ENCODE measurements around the gene GALNT11.
"Not testable (repeated sequence)": the region's sequence is repeated elsewhere in the genome, so short reads cannot be mapped to it uniquely, and the experiment has no call there.

Gene GALNT11

GRCh38 chr7:152027491-152028365 is 2.3 kb downstream of the GALNT11 start:
- DNase-seq (ENCODE audit: low spot score) = not testable (repeated sequence)

- not testable (repeated sequence) for DNase-seq (ENCODE audit: low spot score)
These were observed 4.6 kb downstream of the GALNT11 start for GRCh38 chr7:152030059-152030458.

- not testable (repeated sequence) for DNase-seq (ENCODE audit: low spot score)
These were observed 5.2 kb downstream of the GALNT11 start for GRCh38 chr7:152030639-152031038.

DNA sequence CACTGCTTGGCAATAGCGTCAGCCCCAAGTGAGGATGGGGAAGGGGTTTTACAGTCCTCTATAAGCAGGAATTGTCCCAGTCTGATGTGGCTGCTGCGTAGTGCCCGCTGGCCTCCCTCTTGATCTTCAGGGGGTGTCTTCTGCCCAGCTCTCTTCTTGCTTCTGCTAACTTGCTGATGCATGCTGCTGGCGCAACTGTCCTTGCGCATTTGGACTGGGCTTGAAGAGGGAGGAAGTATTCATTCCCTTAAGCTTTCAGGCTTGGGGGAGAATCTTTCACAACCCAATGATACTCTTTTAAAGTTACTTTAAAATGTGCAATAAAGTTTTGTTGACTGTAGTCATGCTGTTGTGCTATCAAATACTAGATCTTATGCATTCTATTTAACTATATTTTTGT is 10.3 kb downstream of the GALNT11 start:
- DNase-seq (ENCODE audit: low spot score) = no peak

DNA sequence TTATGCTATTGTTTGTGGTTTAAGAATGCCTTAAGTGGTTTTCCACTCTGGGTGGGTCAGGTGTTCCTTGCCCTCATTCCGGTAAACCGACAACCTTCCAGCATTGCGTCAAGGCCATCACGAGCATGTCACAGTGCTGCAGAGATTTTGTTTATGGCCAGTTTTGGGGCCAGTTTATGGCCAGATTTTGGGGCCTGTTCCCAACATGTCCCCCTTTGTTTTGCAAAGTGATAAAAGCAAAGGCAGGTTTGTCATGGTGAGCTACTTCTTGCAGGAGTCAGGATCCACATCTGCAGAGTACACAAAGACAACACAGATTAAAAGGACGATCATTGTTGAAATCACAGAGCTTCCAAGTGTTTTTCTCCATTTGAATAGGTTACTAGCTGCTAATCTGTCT is 12.9 kb downstream of the GALNT11 start:
- not testable (repeated sequence) for DNase-seq (ENCODE audit: low spot score)

DNA sequence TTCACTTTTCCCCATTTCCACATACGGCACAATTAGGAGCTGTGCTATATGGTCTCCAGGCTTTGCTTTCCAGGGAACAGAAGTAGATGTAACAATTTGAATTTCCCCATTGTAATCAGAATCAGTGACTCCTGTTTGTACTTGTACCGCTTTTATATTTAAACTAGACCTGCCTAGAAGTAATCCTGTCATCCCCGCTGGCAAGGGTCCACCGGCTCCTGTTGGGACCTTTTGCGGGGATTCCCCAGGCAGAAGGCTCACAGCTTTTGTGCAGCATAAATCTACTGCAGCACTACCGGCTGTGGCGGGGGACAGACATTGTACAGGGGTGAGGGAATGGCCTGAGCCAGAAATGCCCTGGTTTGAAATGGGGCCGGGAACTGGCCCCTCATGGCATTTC is 17.6 kb downstream of the GALNT11 start:
- DNase-seq (ENCODE audit: low spot score) = not testable (repeated sequence)

GRCh38 chr7:152044909-152045308 is 19.4 kb downstream of the GALNT11 start:
- not testable (repeated sequence) for DNase-seq (ENCODE audit: low spot score)

DNA sequence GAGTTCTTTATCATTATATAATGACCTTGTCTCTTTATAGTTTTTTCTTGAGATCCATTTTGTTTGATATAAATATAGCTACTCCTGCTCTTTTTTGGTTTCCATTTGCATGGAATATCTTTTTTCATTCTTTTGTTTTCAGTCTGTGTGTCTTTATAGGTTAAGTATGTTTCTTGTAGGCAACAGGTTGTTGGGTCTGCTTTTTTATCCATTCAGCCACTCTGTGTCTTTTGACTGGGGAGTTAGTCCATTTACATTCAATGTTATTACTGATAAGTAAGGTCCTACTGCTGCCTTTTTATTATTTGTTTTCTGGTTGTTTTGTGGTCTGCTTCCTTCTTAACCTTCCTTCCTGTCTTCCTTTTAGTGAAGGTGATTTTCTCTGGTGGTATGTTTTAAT is 21.1 kb downstream of the GALNT11 start:
- no peak for DNase-seq (ENCODE audit: low spot score)

GRCh38 chr7:152048051-152048450 is 22.6 kb downstream of the GALNT11 start:
- no peak for DNase-seq (ENCODE audit: low spot score)

- no peak for DNase-seq (ENCODE audit: low spot score)
These were observed 25.1 kb downstream of the GALNT11 start for GRCh38 chr7:152050547-152050971.

DNA sequence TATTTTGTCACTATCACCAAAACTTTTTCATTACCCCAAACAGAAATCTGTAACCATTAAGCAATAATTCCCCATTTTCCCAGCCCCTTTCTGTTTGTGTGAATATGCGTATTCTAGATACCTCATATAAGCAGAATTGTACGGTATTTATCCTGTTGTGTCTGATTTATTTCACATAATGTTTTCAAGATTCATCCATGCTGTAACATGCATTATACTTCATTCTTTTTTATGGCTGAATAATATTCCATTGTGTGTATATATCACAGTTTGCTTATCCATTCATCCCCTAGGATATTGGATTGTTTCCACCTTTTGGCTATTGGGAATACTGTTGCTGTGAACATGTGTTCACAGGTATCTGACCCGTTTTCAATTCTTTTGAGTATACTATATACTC is 26.5 kb downstream of the GALNT11 start:
- no peak for DNase-seq (ENCODE audit: low spot score)

DNA sequence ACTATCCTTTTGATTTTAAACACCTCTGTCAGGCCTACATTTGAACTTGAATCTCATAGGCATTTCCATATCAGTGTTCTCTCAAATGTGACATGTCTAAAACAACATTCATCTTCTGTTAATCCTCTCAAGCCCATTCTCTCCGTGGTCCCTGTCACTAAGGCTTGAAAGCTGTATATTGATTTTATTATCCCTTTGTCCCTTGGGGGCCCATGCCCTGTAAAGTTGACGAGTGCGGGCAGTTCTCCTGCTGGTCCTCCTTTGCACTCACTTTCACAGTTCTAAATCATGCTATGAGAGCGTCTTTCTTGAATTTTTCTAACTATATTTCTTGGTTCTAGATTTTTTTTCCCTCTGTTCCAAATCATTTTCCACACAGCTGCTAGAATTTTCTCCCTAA is 27.3 kb downstream of the GALNT11 start:
- no peak for DNase-seq (ENCODE audit: low spot score)

DNA sequence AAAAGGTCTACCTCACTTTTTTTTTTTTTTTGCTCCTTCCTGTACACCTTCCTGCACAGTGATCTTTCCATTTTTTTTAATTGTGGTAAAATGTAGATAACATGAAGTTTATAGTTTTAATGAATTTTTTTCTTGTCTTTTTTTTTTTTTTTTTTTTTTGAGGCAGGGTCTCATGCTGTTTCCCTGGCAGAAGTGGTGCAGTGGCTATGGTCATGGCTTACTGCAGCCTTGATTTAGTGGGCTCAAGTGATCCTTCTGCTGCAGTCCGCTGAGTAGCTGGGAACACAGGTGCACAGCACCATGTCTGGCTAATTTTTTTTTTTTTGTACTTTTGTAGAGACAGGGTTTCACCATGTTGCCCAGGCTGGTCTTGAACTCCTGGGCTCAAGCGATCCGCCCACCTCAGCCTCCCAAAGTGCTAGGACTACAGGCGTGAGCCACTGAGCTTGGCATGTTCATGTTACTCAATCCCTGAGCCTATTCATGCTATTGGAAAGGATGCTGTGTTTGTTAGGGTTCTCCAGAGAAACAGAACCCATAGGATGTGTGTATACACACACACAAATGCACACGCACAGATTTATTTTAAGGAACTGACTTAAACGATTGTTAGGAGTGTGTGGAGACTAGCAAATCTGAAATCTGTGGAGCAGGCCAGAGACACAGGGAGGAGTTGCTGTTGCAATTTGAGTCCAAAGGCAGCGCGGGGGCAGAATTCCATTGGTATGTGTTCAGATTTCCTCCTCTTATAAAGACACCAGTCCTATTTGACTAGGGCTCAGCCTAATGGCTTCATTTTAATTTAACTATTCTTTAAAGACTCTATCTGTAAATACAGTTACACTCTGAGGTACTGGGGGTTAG is 29.1 kb downstream of the GALNT11 start:
- DNase-seq (ENCODE audit: low spot score) = peak; percentile 75

DNA sequence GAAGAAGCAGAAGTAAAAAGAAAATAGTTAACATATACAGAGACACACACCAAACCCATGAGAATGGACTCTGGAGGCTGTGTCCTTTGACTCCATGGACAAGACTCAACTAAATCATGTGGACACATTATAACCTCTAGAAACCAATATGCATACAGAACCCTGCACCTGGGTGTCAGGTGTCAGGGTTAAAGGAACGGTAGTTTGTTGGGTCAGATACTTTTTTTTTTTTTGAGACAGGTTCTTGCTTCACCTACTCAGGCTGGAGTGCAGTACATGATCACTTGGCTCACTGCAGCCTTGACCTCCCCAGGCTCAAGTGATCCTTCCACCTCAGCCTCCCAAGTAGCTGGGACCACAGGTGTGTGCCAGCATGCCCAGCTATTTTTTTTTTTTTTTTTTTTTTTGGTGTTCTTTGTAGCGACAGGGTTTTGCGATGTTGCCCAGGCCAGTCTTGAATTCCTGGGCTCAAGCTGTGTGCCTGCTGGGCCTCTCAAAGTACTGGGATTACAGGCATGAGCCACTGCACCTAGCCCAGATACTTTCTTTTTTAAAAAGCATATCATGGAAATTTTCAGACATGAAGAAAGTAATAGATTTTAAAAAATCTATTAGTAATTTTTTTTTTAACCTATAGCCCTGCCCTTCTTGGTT is 31.3 kb downstream of the GALNT11 start:
- DNase-seq (ENCODE audit: low spot score) = no peak

GRCh38 chr7:152059311-152059710 is 33.8 kb downstream of the GALNT11 start:
- DNase-seq (ENCODE audit: low spot score) = no peak

DNA sequence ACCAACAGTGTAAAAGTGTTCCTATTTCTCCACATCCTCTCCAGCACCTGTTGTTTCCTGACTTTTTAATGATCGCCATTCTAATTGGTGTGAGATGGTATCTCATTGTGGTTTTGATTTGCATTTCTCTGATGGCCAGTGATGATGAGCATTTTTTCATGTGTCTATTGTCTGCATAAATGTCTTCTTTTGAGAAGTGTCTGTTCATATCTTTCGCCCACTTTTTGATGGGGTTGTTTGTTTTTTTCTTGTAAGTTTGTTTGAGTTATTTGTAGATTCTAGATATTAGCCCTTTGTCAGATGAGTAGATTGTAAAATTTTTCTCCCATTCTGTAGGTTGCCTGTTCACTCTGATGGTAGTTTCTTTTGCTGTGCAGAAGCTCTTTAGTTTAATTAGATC is 35.6 kb downstream of the GALNT11 start:
- DNase-seq (ENCODE audit: low spot score) = not testable (repeated sequence)

- DNase-seq (ENCODE audit: low spot score) = not testable (repeated sequence)
These were observed 37.7 kb downstream of the GALNT11 start for GRCh38 chr7:152063192-152063591.

DNA sequence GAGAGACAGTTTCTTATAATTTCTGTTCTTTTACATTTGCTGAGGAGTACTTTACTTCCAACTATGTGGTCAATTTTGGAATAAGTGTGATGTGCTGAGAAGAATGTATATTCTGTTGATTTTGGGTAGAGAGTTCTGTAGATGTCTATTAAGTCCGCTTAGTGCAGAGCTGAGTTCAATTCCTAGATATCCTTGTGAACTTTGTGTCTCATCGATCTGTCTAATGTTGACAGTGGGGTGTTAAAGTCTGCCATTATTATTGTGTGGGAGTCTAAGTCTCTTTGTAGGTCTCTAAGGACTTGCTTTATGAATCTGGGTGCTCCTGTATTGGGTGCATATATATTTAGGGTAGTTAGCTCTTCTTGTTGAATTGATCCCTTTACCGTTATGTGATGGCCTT is 38.3 kb downstream of the GALNT11 start:
- not testable (repeated sequence) for DNase-seq (ENCODE audit: low spot score)

DNA sequence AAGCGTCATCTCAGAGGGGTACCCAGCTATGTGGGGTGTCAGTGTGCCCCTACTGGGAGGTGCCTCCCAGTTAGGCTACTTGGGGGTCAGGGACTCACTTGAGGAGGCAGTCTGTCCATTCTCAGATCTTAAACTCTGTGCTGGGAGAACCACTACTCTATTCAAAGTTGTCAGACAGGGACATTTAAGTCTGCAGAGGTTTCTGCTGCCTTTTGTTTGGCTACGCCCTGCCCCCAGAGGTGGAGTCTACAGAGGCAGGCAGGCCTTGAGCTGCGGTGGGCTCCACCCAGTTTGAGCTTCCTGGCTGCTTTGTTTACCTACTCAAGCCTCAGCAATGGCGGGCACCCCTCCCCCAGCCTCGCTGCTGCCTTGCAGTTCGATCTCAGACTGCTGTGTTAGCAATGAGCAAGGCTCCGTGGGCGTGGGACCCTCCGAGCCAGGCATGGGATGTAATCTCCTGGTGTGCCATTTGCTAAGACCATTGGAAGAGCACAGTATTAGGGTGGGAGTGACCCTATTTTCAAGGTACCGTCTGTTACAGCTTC is 40.4 kb downstream of the GALNT11 start:
- DNase-seq (ENCODE audit: low spot score) = not testable (repeated sequence)

GRCh38 chr7:152072421-152072820 is 46.9 kb downstream of the GALNT11 start:
- DNase-seq (ENCODE audit: low spot score) = no peak

- DNase-seq (ENCODE audit: low spot score) = no peak
These were observed 47.9 kb downstream of the GALNT11 start for GRCh38 chr7:152073352-152073751.

GRCh38 chr7:152074673-152075072 is 49.2 kb downstream of the GALNT11 start:
- no peak for DNase-seq (ENCODE audit: low spot score)
